Measurements from ENCODE around the gene C10orf120.

- TF ChIP-seq EZH2 (IDR thresholded peaks at IDR 0.05; ENCODE audit: low read depth, unreplicated experiment) (no peak), CTCF (conservative IDR thresholded peaks at IDR 0.05; ENCODE audit: low read depth in 2 of 2) (no peak), CREB1 (CRISPR knock-in tag; IDR thresholded peaks at IDR 0.05; ENCODE audit: low read depth) (no peak), REST (IDR thresholded peaks at IDR 0.05; ENCODE audit: unreplicated experiment) (no peak), POLR2AphosphoS5 (IDR thresholded peaks at IDR 0.05; ENCODE audit: low read depth) (no peak)
Measured at GRCh38 chr10:122656741-122657140, 42.9 kb downstream of the C10orf120 start.

Data from GM23338 (cell line).